IMR-90 (cell line): ENCODE data around the gene TRABD2A. TPM values are rescaled to one million over a fixed set of nuclear protein-coding genes. Genes with fewer than 3 reads are reported as not detected.

ENCODE experiments used
- ATAC-seq: fragments of 200-7000 bp; cut with Tn5 transposase; 2 replicates; pipeline ENCODE4 v1.9.1; 2020; ENCODE audit warnings: low read depth, mild to moderate bottlenecking, moderate library complexity
- BruUV-seq: library from RNA; stranded (reverse); fragments of 400-500 nt; replicated peaks from 2 replicates; lab custom pipeline; 2021; lab: Mats Ljungman, UMichigan
- CTCF ChIA-PET: fragments of 300-600 bp; formaldehyde crosslinking; extraction: SDS; loops from one replicate; lab custom pipeline; 2021; ENCODE audit warnings: antibody characterized with exemption; lab: Yijun Ruan, JAX
- POLR2A ChIA-PET: fragments of 300-600 bp; sonication (Branson Sonifier 250); formaldehyde crosslinking; loops from one replicate; lab custom pipeline; 2022; ENCODE audit warnings: antibody characterized with exemption; ENCODE audit not compliant: unreplicated experiment; lab: Charles Lee
- DNase-seq: peaks from one replicate; pipeline ENCODE4 v3.0.0; 2013
- H2AFZ ChIP-seq: replicated peaks from 2 replicates; pipeline ENCODE3; 2013; ENCODE audit warnings: low read length, mild to moderate bottlenecking; ENCODE audit not compliant: poor library complexity
- H2AK5ac ChIP-seq: 2 replicates; pipeline ENCODE4 v1.6.1; 2013; ENCODE audit warnings: low read depth, low read length, inconsistent platforms
- H2AK9ac ChIP-seq: replicated peaks from 2 replicates; pipeline ENCODE3; 2013; ENCODE audit warnings: mild to moderate bottlenecking, low read depth, low read length, moderate library complexity; ENCODE audit not compliant: poor library complexity
- H2BK120ac ChIP-seq: 2 replicates; pipeline ENCODE4 v1.6.1; 2013; ENCODE audit warnings: low read depth, low read length, inconsistent platforms
- H2BK15ac ChIP-seq: 3 replicates; pipeline ENCODE4 v1.6.1; 2013; ENCODE audit warnings: low read depth, low read length, inconsistent platforms
- H2BK20ac ChIP-seq: 2 replicates; pipeline ENCODE4 v1.6.1; 2013; ENCODE audit warnings: low read depth, mild to moderate bottlenecking, inconsistent platforms, low read length, moderate library complexity
- H2BK5ac ChIP-seq: 2 replicates; pipeline ENCODE4 v1.6.1; 2013; ENCODE audit warnings: mild to moderate bottlenecking, low read depth, low read length, inconsistent platforms; ENCODE audit not compliant: poor library complexity, severe bottlenecking
- H3K14ac ChIP-seq: replicated peaks from 2 replicates; pipeline ENCODE4 v1.6.1; 2013; ENCODE audit warnings: low read depth, low read length, inconsistent platforms
- H3K18ac ChIP-seq: 2 replicates; pipeline ENCODE4 v1.6.1; 2013; ENCODE audit warnings: low read depth, low read length, control low read depth
- H3K23ac ChIP-seq: 2 replicates; pipeline ENCODE4 v1.6.1; 2013; ENCODE audit warnings: low read depth, low read length, inconsistent platforms
- H3K27ac ChIP-seq: 2 replicates; pipeline ENCODE4 v1.5.1; 2013; ENCODE audit warnings: mild to moderate bottlenecking, control low read depth, low read length; ENCODE audit not compliant: insufficient read depth
- H3K27me3 ChIP-seq: 2 replicates; pipeline ENCODE4 v1.6.1; 2013; ENCODE audit warnings: low read length; ENCODE audit not compliant: control insufficient read depth, insufficient read depth
- H3K36me3 ChIP-seq: 2 replicates; pipeline ENCODE4 v1.6.1; 2013; ENCODE audit warnings: low read length, mixed read lengths; ENCODE audit not compliant: control insufficient read depth, insufficient read depth
- H3K4ac ChIP-seq: 2 replicates; pipeline ENCODE4 v1.6.1; 2013; ENCODE audit warnings: low read depth, low read length, inconsistent platforms
- H3K4me1 ChIP-seq: 2 replicates; pipeline ENCODE4 v1.6.1; 2013; ENCODE audit warnings: low read length, mixed read lengths; ENCODE audit not compliant: control insufficient read depth, insufficient read depth
- H3K4me2 ChIP-seq: 2 replicates; pipeline ENCODE4 v1.6.1; 2013; ENCODE audit warnings: low read depth, mild to moderate bottlenecking, control low read depth, low read length, moderate library complexity
- H3K4me3 ChIP-seq: 2 replicates; pipeline ENCODE4 v1.5.1; 2013; ENCODE audit warnings: low read depth, mild to moderate bottlenecking, control low read depth, low read length, moderate library complexity; ENCODE audit not compliant: insufficient read depth
- H3K56ac ChIP-seq: 2 replicates; pipeline ENCODE4 v1.6.1; 2013; ENCODE audit warnings: low read length, inconsistent platforms; ENCODE audit not compliant: insufficient read depth; ENCODE audit errors: extremely low read depth
- H3K79me1 ChIP-seq, 2 experiments: 2 replicates each; pipeline ENCODE4 v1.6.1; 2013; ENCODE audit warnings: low read length in 2 of 2, inconsistent platforms in 1 of 2, low read depth in 1 of 2
- H3K9ac ChIP-seq: 2 replicates; pipeline ENCODE4 v1.6.1; 2013; ENCODE audit warnings: low read depth, low read length, control low read depth
- H3K9me1 ChIP-seq: 2 replicates; pipeline ENCODE4 v1.6.1; 2013; ENCODE audit warnings: low read length, inconsistent platforms; ENCODE audit not compliant: insufficient read depth
- H3K9me3 ChIP-seq: 2 replicates; pipeline ENCODE4 v1.6.1; 2013; ENCODE audit warnings: low read length; ENCODE audit not compliant: control insufficient read depth, insufficient read depth
- H4K20me1 ChIP-seq: 2 replicates; pipeline ENCODE4 v1.6.1; 2013; ENCODE audit warnings: low read length, inconsistent platforms; ENCODE audit not compliant: insufficient read depth
- H4K5ac ChIP-seq: 2 replicates; pipeline ENCODE4 v1.6.1; 2013; ENCODE audit warnings: mild to moderate bottlenecking, low read depth, low read length, control low read depth
- H4K8ac ChIP-seq, 2 experiments: 2 replicates each; pipeline ENCODE4 v1.6.1; 2013; ENCODE audit warnings: low read depth in 2 of 2, low read length in 2 of 2, control low read depth in 1 of 2, inconsistent platforms in 1 of 2
- H4K91ac ChIP-seq: 2 replicates; pipeline ENCODE4 v1.6.1; 2013; ENCODE audit warnings: low read depth, low read length, inconsistent platforms; ENCODE audit not compliant: insufficient read depth
- BHLHE40 ChIP-seq: fragments of 150-350 bp; IDR thresholded peaks from 2 replicates; pipeline ENCODE4 v1.6.1; 2016; ENCODE audit warnings: mild to moderate bottlenecking, low read depth, low read length
- CEBPB ChIP-seq: IDR thresholded peaks from 2 replicates; pipeline ENCODE4 v1.6.1; 2012; ENCODE audit warnings: low read depth, low read length, improper control_type of control experiment
- FOS ChIP-seq: fragments of 150-350 bp; IDR thresholded peaks from 2 replicates; pipeline ENCODE4 v1.6.1; 2016; ENCODE audit warnings: low read depth, low read length
- MAZ ChIP-seq: IDR thresholded peaks from 2 replicates; pipeline ENCODE4 v1.6.1; 2012; ENCODE audit warnings: low read depth, mild to moderate bottlenecking, low read length, improper control_type of control experiment, moderate library complexity, borderline replicate concordance
- MXI1 ChIP-seq: IDR thresholded peaks from 2 replicates; pipeline ENCODE4 v1.6.1; 2012; ENCODE audit warnings: low read depth, mild to moderate bottlenecking, low read length, moderate library complexity, borderline replicate concordance
- NFE2L2 ChIP-seq: fragments of 150-350 bp; IDR thresholded peaks from 2 replicates; pipeline ENCODE4 v1.6.1; 2016; ENCODE audit warnings: low read depth, mild to moderate bottlenecking, low read length
- POLR2A ChIP-seq: IDR thresholded peaks from 2 replicates; pipeline ENCODE4 v1.6.1; 2012; ENCODE audit warnings: mild to moderate bottlenecking, low read depth, low read length
- RFX5 ChIP-seq: IDR thresholded peaks from 2 replicates; pipeline ENCODE4 v1.8.0; 2012; ENCODE audit warnings: low read depth, mild to moderate bottlenecking, low read length, moderate library complexity
- SMC3 ChIP-seq: fragments of 150-350 bp; IDR thresholded peaks from 2 replicates; pipeline ENCODE4 v1.6.1; 2016; ENCODE audit warnings: low read depth, mild to moderate bottlenecking, antibody characterized with exemption, low read length, moderate library complexity
- WGBS, 2 experiments: methylation state at CpG; one replicate each; pipeline versions ENCODE4 v1.1.5 to v1.1.7; 2013; ENCODE audit warnings: missing lambda C conversion rate in 2 of 2; ENCODE audit not compliant: insufficient read length in 1 of 2; ENCODE audit errors: extremely low coverage in 2 of 2; 5-methylcytosine and 5-hydroxymethylcytosine counted together
- dilution Hi-C: fragments of 300-500 bp; cut with HindIII; formaldehyde crosslinking; loops from one replicate; pipeline ENCODE4 v1.14.3; 2018; ENCODE audit warnings: low sequenced_read_pairs; ENCODE audit not compliant: unreplicated experiment
- in situ Hi-C: fragments of 300-500 bp; cut with MboI; formaldehyde crosslinking; loops from 3 replicates; pipeline ENCODE4 v1.14.3; 2019; ENCODE audit warnings: low sequenced_read_pairs, inconsistent platforms, mixed read lengths
- intact Hi-C: fragments of 100-400 bp; cut with micrococcal nuclease; formaldehyde crosslinking; loops from 2 replicates; pipeline ENCODE4 v1.10.0; 2022
- polyA plus RNA-seq, 3 experiments: library from polyadenylated mRNA; depleted of rRNA; stranded (reverse); fragments of >200 nt; gene quantifications; 2 replicates each; pipeline ENCODE4 v1.2.3, GENCODE V29; 2012; ENCODE audit warnings: low replicate concordance in 1 of 3
- total RNA-seq: library from RNA; depleted of rRNA; stranded (reverse); fragments of >200 nt; gene quantifications from 2 replicates; pipeline ENCODE4 v1.2.3, GENCODE V29; 2012
- TF ChIP-seq, protein P1 (sequence below): fragments of 150-350 bp; IDR thresholded peaks from 2 replicates; pipeline ENCODE4 v1.6.1; 2016; ENCODE audit warnings: low read depth, mild to moderate bottlenecking, low read length, moderate library complexity, borderline replicate concordance
- TF ChIP-seq, protein P2 (sequence below): fragments of 150-350 bp; IDR thresholded peaks from 2 replicates; pipeline ENCODE4 v1.6.1; 2017; ENCODE audit warnings: mild to moderate bottlenecking, antibody characterized with exemption, low read length, low read depth

The TRABD2A gene
- total and polyA plus RNA-seq, 2 of the 4 experiments (the other 2 are of a cell fraction): 17.6 to 20.3 TPM

DNA sequence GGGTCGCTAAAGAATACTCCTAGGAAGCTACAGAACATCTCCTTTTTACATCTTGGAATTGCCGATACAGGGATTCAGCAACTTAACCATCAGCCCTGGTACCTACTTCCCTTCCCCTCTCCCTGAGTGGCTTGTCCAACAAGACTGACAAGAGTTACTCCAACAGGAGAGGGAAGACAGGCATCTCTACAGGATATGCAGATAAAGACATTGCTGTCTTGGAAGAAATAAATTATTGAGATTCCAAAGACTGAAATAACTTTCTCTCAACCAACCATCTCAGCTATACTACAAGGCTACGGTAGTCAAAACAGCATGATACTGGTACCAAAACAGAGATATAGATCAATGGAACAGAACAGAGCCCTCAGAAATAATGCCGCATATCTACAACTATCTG, 87.2 kb downstream of the TRABD2A start:
- Histone ChIP-seq H3K4ac (no peak overlapping the region), H3K36me3 (no peaks in the 10 kb centered on the region), H2BK120ac (no peak overlapping the region), H3K56ac (no peak overlapping the region), H3K4me3 (no peak overlapping the region), H3K18ac (no peak overlapping the region), H3K27me3 (no peaks in the 10 kb centered on the region), H3K14ac (no peak overlapping the region), H4K91ac (no peak overlapping the region), H3K4me2 (no peak overlapping the region), H3K79me1 (no peaks in the 10 kb centered on the region), H2AK9ac (no peak overlapping the region), H2BK5ac (no peak overlapping the region), H2AFZ (no peak overlapping the region), H3K9me3 (no peaks in the 10 kb centered on the region), H3K23ac (no peak overlapping the region), H3K27ac (no peak overlapping the region), H2BK20ac (no peak overlapping the region), H2BK15ac (no peak overlapping the region), H4K8ac (no peak overlapping the region), H4K5ac (no peak overlapping the region), H3K4me1 (peaks cover 3% of the 10 kb centered on the region; the same call in 1 of the 2 replicates), H3K9ac (no peak overlapping the region), H3K9me1 (peaks cover 5% of the 10 kb centered on the region; the same call in 1 of the 2 replicates), H4K20me1 (no peaks in the 10 kb centered on the region), H2AK5ac (no peak overlapping the region)
- CTCF ChIA-PET: no interaction called here
- dilution Hi-C loops (no loop called here), in situ Hi-C loops (no loop called here), intact Hi-C loops (no loop called here)
- no TSS peak for BruUV-seq
- DNase-seq: no peak
- no peak for ATAC-seq
- POLR2A ChIA-PET: no interaction called here
- TF ChIP-seq MXI1 (no peak), SMC3 (no peak), FOS (no peak), CEBPB (no peak), MAZ (no peak), BHLHE40 (no peak), RFX5 (no peak), POLR2A (no peak), NFE2L2 (no peak)
- TF ChIP-seq, protein P1, sequence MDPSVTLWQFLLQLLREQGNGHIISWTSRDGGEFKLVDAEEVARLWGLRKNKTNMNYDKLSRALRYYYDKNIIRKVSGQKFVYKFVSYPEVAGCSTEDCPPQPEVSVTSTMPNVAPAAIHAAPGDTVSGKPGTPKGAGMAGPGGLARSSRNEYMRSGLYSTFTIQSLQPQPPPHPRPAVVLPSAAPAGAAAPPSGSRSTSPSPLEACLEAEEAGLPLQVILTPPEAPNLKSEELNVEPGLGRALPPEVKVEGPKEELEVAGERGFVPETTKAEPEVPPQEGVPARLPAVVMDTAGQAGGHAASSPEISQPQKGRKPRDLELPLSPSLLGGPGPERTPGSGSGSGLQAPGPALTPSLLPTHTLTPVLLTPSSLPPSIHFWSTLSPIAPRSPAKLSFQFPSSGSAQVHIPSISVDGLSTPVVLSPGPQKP: no peak
- TF ChIP-seq, protein P2, sequence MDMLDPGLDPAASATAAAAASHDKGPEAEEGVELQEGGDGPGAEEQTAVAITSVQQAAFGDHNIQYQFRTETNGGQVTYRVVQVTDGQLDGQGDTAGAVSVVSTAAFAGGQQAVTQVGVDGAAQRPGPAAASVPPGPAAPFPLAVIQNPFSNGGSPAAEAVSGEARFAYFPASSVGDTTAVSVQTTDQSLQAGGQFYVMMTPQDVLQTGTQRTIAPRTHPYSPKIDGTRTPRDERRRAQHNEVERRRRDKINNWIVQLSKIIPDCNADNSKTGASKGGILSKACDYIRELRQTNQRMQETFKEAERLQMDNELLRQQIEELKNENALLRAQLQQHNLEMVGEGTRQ: no peak
- 80% methylated on average over 1 of the region's 4 CpGs; no CpG with 5 or more reads in 1 of the 2 experiments for WGBS, 2 experiments
